BE2C (cell line): ENCODE results near the gene IQCF5.
"Not testable (repeated sequence)": the region's sequence is repeated elsewhere in the genome, so short reads cannot be mapped to it uniquely, and the experiment has no call there.

Source experiments
- DNase-seq: peaks from one replicate; pipeline ENCODE4 v3.0.0-alpha.2; 2020
- H3K27me3 ChIP-seq: fragments of 250-450 bp; sonication (Bioruptor Pico); 2 replicates; pipeline ENCODE4 v1.5.1; 2020; ENCODE audit warnings: mild to moderate bottlenecking
- H3K36me3 ChIP-seq: fragments of 250-450 bp; sonication (Bioruptor Pico); 2 replicates; pipeline ENCODE4 v1.5.1; 2020; ENCODE audit warnings: mild to moderate bottlenecking
- H3K4me1 ChIP-seq: fragments of 250-450 bp; sonication (Bioruptor Pico); 2 replicates; pipeline ENCODE4 v1.5.1; 2020
- H3K4me3 ChIP-seq: 2 replicates; pipeline ENCODE4 v1.5.1; 2011; ENCODE audit warnings: low read depth, low read length
- H3K9me3 ChIP-seq: fragments of 250-450 bp; sonication (Bioruptor Pico); 2 replicates; pipeline ENCODE4 v1.5.1; 2020
- TF ChIP-seq, protein P1 (sequence below): IDR thresholded peaks from 2 replicates; pipeline ENCODE4 v1.5.1; 2012; ENCODE audit warnings: mild to moderate bottlenecking, low read depth, low read length

The IQCF5 gene

DNA sequence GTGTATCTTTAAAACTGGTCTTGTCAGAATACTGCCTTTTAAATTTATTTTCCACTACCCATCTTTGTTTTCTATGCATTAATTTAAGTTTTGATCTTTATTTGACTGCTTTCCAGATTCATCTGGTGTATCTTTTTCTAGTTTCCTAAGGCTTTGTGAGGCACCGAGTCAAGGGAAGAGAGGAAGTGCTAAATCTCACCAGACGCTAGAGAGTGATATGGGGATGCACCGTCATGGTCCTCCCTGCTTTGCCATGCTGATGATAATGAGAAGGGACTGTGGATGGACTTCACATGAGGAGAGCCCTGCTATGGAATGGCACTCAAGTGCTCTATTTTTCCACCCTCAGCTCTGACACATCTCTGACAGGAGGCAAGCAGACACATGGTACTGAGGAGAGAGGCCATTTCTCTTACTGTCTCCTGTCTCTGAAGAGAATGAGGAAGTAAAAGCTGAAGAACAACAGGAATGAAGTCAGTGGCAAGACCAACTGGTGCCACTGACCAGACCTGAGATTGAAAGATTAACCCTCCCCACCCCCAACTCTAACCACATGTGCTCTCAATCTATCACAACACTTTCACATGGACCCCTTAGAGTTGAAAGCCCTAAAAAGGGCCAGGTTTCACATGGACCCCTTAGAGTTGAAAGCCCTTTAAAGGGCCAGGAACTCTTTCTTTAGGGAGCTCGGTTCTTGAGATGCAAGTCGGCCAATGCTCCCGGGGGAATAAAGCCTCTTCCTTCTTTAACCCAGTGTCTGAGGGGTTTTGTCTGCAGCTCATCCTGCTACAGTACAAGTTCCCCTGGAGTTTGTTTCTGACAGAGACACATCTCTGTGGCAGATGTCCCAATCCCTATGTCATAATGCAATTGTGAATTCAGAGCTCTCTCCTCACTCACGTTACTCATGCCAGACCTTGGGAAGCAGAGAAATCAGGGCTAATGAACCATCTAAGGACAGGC, 14.4 kb downstream of the IQCF5 start, which contains the start of gene IQCF2:
TSS of gene IQCF2 (plus strand) at position 913 of the 963 bp plus-strand sequence. CDS start 52 bp downstream, outside the sequence.
- no peak for DNase-seq
- Histone ChIP-seq H3K27me3 (no peaks in the 10 kb centered on the region; the same call in 1 of the 2 replicates), H3K9me3 (no peaks in the 10 kb centered on the region), H3K4me1 (no peaks in the 10 kb centered on the region), H3K4me3 (no peak within 1 kb of the TSS), H3K36me3 (no peaks in the 10 kb centered on the region)
- TF ChIP-seq, protein P1, sequence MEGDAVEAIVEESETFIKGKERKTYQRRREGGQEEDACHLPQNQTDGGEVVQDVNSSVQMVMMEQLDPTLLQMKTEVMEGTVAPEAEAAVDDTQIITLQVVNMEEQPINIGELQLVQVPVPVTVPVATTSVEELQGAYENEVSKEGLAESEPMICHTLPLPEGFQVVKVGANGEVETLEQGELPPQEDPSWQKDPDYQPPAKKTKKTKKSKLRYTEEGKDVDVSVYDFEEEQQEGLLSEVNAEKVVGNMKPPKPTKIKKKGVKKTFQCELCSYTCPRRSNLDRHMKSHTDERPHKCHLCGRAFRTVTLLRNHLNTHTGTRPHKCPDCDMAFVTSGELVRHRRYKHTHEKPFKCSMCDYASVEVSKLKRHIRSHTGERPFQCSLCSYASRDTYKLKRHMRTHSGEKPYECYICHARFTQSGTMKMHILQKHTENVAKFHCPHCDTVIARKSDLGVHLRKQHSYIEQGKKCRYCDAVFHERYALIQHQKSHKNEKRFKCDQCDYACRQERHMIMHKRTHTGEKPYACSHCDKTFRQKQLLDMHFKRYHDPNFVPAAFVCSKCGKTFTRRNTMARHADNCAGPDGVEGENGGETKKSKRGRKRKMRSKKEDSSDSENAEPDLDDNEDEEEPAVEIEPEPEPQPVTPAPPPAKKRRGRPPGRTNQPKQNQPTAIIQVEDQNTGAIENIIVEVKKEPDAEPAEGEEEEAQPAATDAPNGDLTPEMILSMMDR: no peak

DNA sequence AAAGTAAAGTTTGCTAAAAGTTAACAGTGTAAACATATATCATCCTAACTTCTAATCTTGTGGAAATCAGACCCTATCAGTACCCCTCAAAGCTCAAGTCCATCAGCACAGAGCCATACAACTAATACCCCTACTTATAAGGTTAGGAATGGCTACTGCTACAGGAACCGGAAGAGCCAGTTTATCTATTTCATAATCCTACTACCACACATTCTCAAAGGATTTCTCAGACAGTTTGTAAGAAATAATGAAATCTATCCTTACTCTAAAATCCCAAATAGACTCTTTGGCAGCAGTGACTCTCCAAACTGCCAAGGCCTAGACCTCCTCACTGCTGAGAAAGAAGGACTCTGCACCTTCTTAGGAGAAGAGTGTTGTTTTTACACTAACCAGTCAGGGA, 20.0 kb downstream of the IQCF5 start:
- not testable (repeated sequence) for H3K36me3 ChIP-seq, DNase-seq, H3K4me1 ChIP-seq, H3K9me3 ChIP-seq, H3K4me3 ChIP-seq, H3K27me3 ChIP-seq

DNA sequence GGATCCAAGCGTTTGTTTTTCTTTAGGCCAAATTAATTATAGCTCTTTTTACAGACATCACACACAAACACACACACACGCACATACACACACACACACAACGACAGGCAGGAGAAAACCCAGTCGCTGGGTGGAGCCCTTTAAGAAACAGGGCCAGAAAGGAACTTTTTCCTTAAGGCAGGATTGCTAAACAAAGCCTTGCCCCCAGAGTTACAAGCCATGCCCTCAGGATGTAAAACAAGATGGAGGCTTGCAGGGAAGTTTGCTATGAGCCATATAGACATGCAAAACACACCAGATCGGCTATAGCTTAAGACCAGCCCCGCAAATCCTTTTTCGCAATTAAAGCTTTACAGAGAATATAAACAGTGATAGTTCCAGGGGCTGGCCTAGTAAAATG, 30.3 kb downstream of the IQCF5 start:
- Histone ChIP-seq H3K27me3 (no peaks in the 10 kb centered on the region), H3K36me3 (no peaks in the 10 kb centered on the region), H3K9me3 (no peaks in the 10 kb centered on the region), H3K4me3 (no peak overlapping the region), H3K4me1 (no peaks in the 10 kb centered on the region)
- no peak for DNase-seq
- TF ChIP-seq, protein P1: no peak

DNA sequence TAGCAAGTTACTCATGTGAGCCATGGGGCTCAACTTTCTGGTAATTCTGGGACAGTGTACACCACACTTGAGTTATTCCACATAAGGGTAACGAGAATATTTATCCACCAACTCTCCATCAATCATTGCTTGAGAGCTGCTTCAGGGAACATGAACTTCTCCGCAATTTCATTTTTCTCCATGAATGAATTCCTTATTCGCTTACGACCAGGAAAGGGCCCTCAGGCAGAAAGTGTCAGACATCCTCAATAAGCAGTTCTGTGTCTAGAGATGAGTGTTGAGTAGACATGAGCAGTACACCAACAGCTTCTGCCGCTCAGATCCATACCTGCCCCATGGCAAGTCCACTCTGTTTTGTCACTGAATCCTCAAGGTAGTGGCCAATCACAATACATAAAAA, 38.8 kb downstream of the IQCF5 start:
- TF ChIP-seq, protein P1: no peak
- Histone ChIP-seq H3K4me3 (no peak overlapping the region), H3K9me3 (no peaks in the 10 kb centered on the region), H3K36me3 (no peaks in the 10 kb centered on the region), H3K4me1 (no peaks in the 10 kb centered on the region), H3K27me3 (peaks cover 4% of the 10 kb centered on the region; the same call in 1 of the 2 replicates)
- no peak for DNase-seq

DNA sequence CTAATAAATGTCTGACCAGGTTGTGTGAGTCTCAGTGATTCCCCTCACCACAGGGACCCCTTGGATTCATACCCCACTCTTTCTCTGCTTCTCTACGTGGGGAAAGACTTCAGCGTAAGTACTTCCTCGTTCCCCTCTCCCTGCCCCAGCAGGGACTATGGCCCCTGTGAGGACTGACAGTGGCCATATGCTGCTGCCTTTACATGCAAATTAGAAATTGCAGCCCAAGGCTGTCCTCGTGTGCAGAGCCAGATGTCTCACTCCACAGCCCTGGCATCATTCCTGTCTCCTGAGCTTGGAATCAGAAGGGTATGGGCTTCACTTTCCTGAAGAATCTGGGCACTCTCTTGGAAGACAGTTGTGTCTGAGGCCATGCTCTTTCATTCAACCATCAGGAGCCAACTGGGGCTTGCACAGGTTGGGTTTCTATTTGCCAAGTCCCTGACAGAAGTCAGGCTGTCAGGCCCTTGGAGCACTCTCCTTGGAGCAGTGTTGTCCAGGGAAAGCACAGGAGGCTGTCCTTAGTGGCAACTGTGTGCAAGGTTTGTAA, 44.5 kb downstream of the IQCF5 start:
- H3K4me3 ChIP-seq: no peak overlapping the region
- TF ChIP-seq, protein P1: no peak
- H3K9me3 ChIP-seq: no peaks in the 10 kb centered on the region
- no peaks in the 10 kb centered on the region for H3K4me1 ChIP-seq
- no peaks in the 10 kb centered on the region for H3K36me3 ChIP-seq
- H3K27me3 ChIP-seq: peaks cover 3% of the 10 kb centered on the region; the same call in 1 of the 2 replicates
- no peak for DNase-seq

DNA sequence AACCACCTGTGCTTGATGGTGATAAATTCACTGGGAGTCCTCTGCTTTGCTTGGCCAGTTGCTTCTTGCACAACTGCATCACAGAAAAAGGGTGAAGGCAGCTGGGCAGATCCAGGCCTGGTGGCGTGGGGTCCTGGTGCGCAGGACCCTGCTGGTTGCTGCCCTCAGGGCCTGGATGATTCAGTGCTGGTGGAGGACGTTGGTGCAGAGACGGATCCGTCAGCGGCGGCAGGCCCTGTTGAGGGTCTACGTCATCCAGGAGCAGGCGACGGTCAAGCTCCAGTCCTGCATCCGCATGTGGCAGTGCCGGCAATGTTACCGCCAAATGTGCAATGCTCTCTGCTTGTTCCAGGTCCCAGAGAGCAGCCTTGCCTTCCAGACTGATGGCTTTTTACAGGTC, 45.1 kb downstream of the IQCF5 start:
- Histone ChIP-seq H3K4me3 (no peak overlapping the region), H3K9me3 (no peaks in the 10 kb centered on the region), H3K27me3 (no peaks in the 10 kb centered on the region), H3K36me3 (no peaks in the 10 kb centered on the region), H3K4me1 (no peaks in the 10 kb centered on the region)
- no peak for DNase-seq
- TF ChIP-seq, protein P1: no peak
